GM21576 (cell line): ENCODE results near the gene CABP4.

Experiments used
- ATAC-seq: cut with Tn5 transposase; IDR thresholded peaks from one replicate; pipeline ENCODE4 v1.9.1; 2021; ENCODE audit warnings: mild to moderate bottlenecking, moderate library complexity; ENCODE audit not compliant: unreplicated experiment

The CABP4 gene

DNA sequence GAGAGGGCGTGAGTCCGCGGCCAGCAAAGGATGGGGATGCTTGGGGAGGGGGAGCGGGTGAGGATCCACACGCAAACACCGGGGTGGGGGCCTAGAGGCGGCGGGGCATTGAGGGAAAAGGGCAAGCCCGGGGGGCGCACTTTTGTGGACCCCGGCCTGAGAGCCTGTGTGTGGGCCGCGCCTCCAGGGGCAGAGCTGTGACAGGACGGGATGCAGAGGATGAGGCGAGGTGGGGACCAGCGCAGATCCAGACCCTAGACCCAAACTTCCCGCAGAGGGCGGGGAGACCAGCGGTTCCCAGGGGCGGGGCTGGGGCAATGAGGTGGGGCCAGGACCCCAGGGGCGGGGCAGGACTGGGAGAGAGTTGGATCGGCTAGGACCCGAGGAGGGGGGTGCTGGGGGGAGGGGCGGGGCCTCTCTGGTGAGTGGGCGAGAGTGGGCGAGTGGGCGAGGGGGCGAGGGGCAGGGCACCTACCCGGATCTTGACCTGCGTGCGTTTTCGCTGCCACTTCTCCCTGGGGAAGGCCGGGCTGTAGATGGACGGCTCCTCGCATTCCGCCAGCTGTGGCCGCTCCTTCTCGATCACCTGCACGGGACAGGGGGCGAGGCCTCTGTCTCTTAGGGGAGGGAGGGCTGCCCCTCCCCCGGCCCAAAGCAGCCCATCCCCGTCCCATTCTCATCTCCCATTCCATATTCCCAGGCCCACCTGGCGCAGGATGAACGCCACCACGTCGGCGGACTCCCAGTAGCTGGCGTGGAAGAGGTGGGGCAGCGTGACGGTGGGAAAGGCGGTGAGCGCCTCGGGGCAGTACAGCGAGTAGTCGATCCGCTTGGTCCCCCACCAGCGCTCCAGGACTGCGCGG, 39.4 kb downstream of the CABP4 start:
- no peak for ATAC-seq

DNA sequence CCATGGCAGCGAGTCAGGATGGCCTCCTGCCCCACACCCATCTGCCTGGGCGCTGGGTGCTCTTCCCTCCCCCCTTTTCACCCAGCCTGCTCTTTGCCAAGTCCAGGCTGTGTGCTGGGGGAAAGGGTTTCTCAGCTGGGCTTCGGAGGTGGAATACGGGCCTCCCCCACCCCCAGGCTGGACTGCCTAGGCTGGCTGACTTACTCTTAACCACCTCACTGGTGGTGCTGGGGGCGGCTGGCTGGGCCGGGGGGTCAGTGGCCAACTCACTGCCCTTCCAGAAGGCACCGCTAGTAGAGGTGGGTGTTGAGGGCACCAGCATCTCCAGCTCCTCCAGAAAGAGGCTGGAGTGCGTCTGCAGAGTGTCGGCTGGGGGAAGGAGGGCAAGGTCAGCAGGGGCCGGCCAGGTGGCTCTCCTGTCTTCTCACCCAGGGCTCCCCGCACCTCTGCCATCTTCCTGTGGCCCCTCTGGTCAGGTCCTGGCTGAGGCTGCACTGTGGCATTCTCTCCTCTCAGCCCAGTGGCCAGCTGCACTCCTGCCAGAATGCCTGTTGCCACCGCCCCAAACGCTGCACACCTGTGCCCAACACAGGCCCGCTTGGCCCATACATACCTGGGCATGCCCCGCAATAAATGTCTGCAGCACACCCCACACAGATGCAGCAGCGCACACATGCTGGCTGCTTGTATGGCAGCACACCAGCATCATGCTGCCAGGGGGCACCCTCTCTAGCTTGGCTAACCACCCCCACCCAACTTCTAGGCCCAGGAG, 40.3 kb downstream of the CABP4 start:
- ATAC-seq: no peak

DNA sequence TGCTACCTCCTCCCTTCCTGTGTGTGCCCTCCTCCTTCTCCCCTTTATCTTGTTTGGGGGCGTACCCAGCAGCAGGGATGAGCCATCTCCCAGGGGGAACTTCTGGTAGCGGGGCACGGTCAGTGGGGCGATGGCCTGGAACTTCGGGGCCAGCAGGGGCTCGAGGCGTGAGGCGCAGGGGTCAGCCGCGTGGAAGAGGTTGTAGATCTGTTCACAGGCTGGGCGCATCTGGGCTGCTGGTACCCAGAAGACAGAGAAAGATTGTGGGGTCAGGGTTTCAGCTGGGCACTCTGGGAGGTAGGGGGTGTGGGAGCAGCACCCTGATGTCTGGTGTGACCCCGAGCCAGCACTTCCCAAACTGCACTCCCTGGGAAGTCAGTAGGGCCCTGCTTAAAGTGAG, 41.0 kb downstream of the CABP4 start:
- no peak for ATAC-seq

DNA sequence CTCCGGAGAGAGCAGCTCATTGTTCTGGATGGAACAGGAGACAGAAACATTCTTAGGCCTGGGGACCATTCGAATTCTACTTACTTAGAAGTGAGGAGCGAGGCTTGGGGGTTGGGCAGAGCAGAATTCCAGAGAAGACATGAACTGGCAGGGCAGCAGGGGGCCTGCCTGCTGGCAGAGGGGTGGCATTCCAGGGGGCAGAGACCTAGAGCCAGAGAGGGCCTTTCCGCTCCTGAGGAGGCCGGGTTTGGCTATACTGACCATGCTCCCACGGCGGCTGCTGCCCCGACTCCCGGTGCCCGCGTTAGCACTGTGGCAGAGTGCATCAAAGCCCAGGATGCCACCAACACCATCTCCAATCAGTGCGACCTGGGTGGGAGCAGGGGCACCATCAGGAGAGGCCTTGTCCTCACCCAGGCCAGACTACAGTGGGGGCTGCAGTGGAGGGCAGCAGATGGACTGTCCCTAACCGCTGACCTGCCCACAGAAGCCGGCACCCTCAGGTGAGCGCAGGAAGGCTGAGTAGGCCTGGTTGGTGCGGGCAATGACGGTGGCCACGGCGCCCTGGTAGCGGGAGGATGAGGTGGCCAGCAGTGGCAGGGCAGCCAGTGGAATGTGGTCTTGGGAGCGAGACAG, 42.6 kb downstream of the CABP4 start:
- ATAC-seq: no peak

DNA sequence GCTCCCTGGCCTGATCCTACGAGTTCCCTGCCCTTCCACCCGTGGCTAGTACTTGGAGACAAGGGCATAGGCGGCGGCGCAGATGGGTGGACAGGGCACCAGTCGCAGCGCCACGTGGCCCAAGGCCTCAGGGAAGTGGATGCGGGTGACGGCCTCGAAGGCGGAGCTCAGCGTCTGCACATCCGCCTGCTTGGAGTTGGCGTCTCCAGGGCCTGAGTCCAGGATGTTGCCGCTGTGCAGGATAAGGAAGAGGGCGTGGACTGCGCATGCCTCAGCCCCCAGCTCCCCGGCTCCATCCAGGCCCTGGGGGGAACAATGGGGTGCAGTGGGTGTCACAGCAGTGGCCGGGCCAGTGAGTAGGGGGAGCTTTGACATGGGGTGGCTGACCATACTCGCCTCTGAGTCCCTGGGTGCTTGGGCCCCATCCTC, 43.4 kb downstream of the CABP4 start:
- no peak for ATAC-seq

DNA sequence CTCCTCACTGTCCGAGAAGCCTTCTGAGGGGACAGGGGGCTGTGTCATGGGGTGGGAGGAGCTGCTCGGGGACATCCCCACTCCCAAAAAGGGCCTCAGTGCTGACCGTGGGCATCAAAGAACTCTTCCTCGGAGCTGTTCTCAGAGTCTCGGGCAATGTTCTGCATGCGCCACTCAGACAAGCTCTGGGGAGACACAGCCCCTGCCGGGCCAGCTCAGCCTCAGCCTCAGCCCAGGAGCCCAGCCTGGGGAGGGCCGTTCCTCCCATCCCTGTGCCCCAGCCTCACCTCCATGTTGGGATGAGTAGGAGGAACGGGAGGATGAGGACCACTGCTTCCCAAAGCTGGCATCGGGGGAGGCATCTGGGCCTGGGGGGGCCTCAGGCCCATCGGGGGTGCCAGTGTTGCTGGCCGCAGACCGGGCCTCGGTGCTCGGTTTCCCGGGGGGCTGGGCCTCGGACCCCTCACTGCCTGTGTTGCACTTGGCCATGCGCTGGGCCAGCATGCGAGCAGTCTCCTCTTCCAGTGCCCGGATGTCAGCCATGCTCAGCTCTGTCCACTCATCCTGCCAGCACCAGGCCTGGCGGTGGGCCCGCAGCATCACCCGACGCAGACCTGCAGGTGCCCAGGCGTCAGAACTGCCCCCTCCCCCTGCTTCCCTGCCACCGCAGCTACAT, 44.8 kb downstream of the CABP4 start:
- ATAC-seq: no peak

DNA sequence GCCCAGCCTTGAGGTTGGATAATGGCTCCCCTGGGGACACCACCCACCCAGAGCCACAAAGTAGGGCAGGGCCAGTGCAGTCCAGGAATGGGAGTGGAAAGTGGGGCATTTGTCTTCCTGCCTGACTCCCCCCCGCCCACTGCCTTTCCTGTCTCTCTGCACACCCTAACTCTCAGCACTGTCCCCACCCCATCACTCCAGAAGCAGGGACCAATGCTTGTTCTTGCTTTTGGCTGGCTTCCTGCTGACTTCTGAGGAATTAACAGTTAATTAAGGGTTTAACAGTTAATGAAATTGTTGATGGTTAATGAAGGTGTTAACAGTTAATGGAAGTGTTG, 45.3 kb downstream of the CABP4 start:
- ATAC-seq: no peak

DNA sequence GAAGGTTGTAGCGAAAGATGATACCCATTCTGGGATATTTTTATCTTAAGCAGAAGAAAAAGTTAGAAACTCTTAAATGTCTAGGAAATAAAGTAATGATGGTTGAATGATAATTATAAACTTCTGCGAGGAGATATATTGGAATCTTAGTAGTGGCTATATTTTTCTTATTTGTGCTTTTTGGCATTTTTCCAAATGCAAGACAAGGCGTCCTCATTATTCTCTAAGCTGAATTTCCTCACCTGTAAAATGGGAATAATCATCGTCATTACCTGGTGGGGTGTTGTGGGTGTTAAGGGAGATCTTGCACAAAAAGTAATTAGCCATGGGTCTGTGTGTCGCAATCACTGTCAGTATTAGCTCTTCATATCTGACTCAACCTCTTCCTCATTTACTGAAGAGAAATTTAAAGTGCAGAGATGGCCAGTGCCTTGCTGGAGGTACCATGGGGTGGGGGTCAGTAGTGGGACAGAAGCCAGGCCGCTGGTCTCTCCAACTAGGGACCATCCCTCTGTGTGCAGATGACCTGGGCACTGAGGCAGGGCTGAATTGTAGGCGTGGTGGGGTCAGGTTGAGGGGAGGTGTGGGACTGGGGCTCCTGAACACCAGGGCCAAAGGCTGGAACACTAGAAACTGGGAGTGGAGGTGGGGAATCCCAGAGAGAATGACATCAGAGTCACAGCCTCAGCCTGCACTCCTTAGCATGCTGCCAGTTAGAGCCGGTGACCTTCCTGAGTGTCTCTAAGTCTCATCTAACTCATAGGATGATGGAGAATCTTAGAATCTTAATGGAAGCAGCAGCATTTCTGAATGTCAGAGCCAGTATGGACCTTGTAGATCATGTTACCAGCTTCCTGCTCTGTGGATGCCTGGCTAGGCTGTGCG, 45.9 kb downstream of the CABP4 start:
- ATAC-seq: no peak

DNA sequence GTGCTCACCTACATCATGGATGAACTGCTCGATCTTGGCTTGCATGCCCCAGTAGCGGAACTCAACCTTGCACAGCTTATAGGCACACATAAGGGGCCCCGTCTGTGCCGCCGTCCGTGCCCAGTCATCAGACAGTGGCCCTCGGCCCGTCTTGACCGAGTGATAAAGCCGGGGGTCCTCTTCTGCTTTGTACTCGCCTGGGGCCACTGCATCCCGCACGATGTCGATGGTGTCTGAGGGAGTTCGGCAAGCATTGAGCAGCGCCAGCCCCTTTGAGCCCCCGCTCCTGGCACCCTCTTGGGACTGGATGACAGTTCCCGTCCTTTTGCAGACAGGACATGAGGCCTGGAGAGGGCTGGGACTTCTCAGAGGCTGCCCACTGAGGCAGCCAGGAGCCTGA, 46.7 kb downstream of the CABP4 start:
- no peak for ATAC-seq

DNA sequence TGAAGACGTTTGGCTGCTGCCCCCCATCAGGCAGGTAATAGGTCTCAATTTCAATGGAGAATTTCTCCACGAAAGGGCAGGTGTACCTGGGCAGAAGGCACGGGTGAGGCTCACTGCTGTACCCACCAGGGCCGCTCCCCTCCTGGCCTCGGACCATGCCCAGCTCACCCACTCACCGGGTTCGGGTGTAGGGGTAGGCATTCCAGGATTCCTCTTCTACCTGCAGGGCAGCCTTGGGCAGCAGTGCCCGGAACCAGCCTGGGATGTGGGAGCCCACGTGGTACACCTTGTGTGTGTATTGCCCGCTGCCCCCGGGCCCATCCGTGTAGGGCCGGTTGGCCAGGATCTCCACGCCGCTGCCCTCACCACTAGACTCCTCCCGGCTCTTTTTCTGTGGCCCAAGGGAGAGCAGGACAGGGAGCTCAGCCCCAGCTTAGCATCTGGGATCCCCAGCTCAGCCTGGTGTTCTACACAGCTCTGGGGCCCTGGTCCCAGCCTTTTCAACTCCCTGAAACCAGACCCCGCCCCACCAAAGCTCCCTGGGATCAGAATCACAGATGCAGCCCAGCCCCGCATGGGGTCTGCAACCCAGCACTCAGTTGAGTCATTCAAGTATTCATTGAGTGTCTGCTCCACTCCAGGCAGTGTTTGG, 47.3 kb downstream of the CABP4 start:
- no peak for ATAC-seq

DNA sequence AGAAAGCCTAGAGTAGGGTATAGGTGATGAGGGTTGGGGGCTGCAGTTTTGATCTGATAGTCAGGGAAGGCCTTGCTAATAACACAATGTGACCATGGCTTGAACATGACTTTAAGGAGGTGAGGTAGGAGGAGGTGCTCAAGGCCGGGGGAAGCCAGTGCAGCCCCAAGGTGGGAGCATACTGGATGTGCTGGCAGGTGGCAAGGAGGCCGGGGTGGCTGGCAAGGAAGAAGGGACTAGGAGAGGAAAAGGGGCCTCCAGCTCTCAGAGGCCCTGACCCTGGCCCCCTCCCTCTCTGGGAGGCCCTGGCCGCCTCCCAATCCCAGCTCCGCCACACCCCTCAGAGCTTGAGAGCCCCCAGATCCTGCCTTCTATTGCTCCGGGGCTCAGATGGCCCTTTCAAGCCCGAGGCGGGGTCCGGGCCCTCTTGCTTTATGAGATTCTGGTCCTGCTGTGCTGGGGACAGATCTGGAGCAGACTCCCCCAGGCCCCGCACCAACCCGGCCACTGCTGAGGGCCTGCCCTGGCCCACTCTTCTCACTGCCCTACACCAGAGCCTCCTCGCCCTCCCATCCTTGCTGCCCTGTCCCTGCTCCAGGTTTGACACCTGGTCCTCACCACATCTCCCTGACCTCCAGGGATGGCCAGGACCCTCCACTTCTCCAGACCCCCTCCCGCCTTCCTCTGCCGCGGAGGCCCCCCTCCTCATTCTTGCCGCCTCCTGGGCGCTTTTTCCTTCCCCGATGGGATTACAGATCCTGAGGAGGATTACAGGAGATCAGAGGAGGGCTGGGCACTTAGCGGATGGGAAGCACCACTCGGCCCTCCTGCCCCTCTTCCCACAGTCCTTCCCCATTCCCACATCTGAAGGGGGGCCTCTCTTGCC, 48.2 kb downstream of the CABP4 start:
- no peak for ATAC-seq

DNA sequence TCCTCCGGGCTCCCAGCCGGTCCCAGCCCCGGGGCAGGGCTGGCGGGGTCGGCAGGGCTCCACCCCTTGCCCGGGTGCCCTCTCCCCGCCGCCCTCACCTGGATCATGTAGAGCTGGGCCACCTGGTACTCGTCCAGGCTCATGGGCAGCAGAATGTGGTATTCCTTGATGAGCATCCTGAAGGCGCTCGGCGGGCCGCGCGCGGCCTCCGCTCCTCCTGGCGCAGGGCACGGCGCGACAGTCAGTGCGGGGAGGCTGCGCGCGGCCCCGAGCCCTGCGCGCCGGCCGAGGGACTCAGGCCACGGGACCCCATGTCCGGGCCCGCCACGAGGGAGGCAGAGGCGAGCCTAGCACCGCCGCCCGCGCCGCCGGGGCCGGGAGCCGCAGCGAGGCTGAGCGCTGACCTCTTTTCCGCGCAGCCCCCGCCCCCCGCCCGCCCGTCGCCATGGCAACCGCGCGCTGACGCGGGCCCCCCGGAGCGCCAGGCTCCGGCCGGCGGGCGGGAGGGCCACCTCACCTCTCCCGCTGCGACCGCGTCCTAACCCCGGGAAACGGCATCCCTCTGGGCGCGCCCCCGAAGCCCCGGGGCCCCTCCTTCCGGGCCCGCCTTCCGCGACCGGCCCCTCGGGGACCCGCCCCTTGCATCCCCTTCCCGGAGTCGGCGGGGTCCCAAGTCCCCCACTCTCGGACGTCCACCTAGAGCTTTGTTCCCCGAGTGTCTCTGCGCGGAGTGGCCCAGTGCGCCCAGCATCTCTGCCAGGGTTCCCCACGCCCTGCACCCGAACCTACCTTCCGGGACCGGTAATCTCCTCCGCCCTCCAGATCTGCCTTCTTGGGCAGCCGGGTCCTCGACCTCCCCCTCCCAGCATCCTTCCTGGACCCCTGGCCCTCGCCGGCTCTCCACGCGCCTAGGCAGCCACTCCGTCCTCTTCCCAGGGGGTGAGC, 49.1 kb downstream of the CABP4 start:
- ATAC-seq: no peak

DNA sequence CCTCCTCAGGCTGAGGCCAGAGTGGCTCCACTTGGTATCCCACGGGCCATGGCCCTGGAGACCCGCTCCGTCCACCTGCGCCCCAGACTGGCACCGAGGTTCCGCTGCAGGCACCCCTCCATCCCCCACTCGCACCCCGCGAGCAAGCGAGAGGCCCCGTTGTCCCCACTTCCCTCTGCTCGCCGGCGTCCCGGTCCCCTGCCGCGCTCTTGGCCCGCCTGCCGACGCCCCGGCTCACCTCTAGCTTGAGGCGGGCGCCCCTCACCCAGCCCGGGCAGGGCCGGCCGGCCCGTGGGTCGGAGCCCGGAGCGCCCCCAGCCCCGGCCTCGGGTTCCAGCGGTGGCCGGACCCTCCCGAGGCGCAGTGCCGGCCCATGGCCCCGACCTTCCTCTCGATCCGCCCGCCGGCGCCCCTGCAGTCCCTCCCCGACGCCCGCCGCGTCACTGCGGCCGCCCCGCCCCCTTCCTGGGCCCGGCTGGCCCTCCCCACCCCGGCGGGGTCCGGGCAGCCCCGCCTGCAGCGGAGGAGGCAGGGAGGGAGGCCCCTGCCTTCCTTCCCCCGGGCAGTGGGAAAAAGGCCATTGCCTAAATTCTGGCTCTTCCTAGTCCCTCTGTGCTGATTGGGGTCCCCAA, 49.9 kb downstream of the CABP4 start, which contains the start of gene PITPNM1:
Gene PITPNM1 (minus strand): TSS at position 414 of the 632 bp plus-strand sequence. CDS start 1,183 bp downstream, outside the sequence.
- peak; percentile 22 for ATAC-seq

DNA sequence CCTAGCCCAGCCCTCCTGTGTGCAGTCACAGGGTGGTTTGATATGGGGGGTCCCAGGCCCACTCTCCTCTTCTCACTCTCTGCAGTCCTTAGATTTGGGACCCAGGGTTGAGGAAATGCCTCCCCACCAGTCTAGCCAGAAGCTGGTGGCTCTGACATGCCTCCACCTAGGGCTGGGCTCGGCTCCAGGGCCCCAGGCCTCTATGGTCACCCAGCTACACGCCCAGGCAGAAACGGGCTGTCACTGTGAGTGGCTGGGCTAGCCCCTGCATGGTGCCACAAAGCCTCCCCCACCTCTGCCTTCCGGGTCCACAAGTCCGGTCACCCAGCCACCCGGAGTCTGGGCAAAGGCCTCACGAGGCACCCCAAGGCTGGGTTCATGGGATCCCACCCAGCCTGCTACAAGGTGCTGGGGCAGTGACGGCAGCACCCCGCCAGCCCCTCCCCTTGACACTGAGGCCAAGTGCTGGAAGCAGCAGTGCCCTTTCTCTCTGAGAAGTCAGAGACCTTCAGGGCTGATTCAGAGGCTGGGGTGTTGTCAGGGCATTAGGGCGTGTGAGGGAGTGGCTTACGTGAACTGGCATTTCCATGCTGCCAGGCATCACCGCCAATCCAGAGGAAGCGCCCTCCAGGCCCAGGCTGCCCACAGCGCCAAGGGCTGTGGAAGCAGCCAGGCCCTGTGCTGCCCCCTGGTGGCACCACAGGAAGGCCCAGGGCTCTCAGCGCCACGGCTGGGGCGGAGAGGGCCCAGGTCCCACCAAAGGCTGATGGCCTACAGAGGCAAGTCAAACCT, 50.6 kb downstream of the CABP4 start:
- ATAC-seq: no peak

DNA sequence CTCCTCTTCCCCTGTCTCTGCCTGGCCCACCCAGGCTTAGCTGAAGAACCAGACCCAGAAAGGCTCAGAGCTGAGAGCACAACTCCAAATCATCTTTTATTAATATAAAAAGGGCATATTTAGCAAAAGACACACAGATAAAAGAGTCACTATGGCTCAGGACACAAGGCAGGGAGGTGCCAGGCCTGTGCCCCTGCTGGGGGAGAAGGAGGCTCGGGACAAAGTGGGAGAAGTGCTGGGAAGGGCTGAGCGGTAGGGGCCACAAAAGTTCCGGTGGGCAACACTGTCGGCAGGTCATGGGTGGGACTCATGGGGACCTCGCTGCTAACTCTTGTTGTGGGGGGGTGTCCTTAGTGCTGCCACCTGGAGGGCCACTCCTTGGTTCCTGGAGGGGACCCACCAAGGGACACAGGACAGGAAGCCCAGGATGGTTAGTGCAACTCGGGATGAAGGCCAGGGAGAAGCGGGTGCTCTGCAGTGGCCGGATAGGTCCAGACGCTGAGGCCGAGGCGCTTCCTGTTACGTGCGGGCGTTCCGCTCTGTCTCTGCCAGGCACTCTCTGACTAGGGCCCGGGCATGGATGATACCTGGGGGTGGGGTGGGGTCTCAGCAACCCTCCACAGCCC, 51.4 kb downstream of the CABP4 start:
- no peak for ATAC-seq
